ENCODE results near the gene SOX8.
"Not testable (repeated sequence)": the region's sequence is repeated elsewhere in the genome, so short reads cannot be mapped to it uniquely, and the experiment has no call there.

Gene SOX8

GRCh38 chr16:981695-982144, at the start of gene SOX8:
SOX8 (plus strand) TSS chr16:981770; CDS start chr16:981923, 153 bp downstream.
- no peak for DNase-seq

- DNase-seq, result no peak
Observed at GRCh38 chr16:932831-933330, 48.7 kb upstream of the SOX8 start.

DNA sequence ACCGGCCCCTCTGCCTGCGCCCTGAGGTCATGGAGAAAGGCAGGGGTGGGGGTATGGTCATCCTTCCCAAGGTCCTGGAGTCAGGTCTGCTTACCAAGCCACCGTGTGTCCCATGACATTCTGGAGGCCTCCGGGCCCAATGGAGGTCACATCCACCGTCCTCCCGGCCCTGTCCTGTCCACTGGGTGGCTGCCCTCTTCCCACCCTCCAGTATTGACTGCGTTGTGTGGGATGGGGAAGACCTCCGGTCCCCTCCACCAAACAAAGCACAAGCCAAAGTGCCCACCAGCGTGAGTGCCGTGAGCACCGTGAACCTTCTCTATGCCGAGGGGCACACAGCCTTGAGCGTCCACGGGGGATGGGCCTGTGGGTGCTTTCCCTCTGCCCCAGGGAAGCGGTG, 48.0 kb upstream of the SOX8 start:
- DNase-seq, result no peak

DNA sequence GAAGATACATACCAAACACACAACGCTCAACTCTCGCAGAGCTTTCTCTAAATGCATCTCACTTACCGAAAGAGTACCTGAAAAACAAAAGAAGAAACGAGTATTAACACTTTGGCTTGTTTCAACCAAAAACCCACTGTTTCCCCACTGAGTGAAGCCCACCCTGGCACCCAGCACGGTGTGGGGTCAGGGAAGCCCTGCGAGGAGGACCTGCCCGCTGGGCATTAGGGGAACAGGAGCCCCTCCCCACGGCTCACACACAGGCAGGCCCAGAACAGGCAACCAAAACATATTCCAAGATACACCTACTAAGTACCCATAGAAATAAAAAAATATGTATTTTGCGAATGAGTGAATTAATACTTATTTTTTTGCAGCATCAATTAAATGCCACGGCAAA, 47.4 kb upstream of the SOX8 start:
- DNase-seq, result no peak

GRCh38 chr16:935684-936083, 45.9 kb upstream of the SOX8 start:
- no peak for DNase-seq

- DNase-seq, result no peak
Observed at GRCh38 chr16:937311-937710, 44.3 kb upstream of the SOX8 start.

GRCh38 chr16:937723-938122, 43.8 kb upstream of the SOX8 start:
- DNase-seq, result no peak

DNA sequence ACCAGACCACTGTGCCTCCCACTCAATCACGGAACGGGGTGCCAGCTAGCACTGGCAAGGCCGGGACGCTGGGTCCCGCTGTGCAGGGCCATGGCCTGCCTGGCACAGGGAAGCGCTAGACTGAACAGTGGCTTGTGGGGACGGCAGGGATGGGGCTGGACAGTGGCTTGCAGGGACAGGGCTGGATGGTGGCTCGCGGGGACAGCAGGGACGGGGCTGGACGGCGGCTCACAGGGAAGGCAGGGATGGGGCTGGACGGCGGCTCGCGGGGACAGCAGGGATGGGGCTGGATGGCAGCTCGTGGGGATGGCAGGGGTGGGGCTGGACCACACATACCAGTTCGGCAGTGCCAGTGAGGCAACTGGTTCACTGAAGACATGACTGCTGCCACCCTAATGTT, 43.4 kb upstream of the SOX8 start:
- DNase-seq, result no peak

DNA sequence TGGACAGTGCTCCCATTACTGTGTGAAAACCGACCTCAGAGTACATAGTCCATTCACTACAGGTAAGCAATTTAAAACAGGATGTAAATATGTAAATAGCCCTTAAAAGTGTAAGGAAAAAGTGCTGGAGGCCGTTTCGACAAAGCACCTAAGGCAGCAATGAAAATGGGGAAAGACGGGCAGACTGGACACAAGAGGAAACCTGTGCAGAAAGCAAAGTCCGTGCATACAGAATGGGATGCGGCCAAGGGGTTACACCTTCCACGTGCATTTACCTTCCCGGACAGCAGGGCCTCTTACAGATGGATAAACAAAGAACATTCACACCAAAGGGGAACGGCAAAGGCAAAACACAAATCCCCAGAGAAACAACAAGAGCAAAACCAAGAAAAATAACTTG, 42.8 kb upstream of the SOX8 start:
- DNase-seq, result no peak

- DNase-seq, result no peak
Observed at GRCh38 chr16:939311-939710, 42.3 kb upstream of the SOX8 start.

GRCh38 chr16:939941-940340, 41.6 kb upstream of the SOX8 start:
- no peak for DNase-seq

DNA sequence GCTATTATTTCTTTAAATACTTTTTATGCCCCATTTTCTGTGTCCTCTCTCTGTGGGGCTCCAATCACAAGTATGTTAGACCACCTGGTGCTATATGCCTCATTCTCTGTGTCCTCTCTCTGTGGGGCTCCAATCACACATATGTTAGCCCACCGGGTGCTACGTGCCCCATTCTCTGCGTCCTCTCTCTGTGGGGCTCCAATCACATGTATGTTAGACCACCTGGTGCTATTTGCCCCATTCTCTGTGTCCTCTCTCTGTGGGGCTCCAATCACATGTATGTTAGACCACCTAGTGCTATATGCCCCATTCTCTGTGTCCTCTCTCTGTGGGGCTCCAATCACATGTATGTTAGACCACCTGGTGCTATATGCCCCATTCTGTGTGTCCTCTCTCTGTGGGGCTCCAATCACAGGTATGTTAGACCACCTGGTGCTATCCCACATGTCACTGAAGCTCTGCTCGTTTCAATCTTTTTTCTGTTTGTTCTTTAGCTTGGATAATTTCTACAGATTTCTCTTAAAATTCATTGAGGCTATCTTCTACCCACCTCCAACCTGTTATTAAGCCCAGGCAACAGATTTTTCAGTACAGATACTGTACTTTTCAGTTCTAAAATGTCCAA, 39.0 kb upstream of the SOX8 start:
- no peak for DNase-seq

GRCh38 chr16:943971-944370, 37.6 kb upstream of the SOX8 start:
- DNase-seq, result no peak

GRCh38 chr16:945271-946047, 36.1 kb upstream of the SOX8 start:
- DNase-seq, result no peak

DNA sequence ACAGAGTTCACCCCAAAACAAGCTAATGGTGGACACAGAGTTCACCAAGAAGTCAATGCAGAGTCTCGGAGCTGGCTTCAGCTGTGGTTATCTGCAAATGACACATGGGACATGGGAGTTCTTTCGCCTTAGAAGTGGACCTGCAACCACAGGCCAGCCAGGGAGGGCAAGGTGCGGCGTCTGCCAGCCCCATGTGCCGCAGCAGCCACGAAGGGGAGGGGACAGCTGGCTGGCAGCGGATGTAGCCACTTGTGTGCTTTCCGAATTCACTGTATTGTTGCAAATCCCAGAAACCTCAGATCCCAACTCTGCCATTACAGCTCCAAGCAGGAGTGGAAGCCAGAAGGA, 35.5 kb upstream of the SOX8 start:
- no peak for DNase-seq

GRCh38 chr16:947255-947921, 34.2 kb upstream of the SOX8 start:
- DNase-seq, result no peak

- not testable (repeated sequence) for DNase-seq
Observed at GRCh38 chr16:947922-948303, 33.7 kb upstream of the SOX8 start.

DNA sequence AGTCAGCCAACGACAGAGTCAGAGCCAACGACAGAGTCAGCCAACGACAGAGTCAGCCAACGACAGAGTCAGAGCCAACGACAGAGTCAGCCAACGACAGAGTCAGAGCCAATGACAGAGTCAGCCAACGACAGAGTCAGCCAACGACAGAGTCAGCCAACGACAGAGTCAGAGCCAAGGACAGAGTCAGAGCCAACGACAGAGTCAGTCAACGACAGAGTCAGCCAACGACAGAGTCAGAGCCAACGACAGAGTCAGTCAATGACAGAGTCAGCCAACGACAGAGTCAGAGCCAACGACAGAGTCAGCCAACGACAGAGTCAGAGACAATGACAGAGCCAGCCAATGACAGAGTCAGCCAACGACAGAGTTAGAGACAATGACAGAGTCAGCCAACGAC, 32.8 kb upstream of the SOX8 start:
- DNase-seq, result not testable (repeated sequence)

GRCh38 chr16:950733-951573, 30.6 kb upstream of the SOX8 start:
- DNase-seq, result not testable (repeated sequence)

GRCh38 chr16:951660-952301, 29.8 kb upstream of the SOX8 start:
- DNase-seq, result no peak

GRCh38 chr16:952321-952720, 29.2 kb upstream of the SOX8 start:
- no peak for DNase-seq

GRCh38 chr16:953818-954217, 27.8 kb upstream of the SOX8 start:
- DNase-seq, result not testable (repeated sequence)

DNA sequence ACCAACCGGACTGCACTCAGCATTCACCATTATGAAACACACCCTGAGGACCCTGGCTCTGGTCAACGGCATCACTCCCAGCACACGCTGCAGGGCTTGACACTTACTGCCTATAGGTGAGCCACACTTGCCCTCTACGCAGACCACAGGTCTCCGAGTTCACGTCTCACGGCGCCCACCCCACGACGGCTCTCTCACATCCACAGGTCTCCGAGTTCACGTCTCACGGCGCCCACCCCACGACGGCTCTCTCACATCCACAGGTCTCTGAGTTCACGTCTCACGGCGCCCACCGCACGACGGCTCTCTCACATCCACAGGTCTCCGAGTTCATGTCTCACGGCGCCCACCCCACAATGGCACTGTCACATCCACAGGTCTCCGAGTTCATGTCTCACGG, 25.8 kb upstream of the SOX8 start:
- not testable (repeated sequence) for DNase-seq

Data from CD4-positive, alpha-beta T cell treated with Interleukin-12 subunit alpha and Interleukin-12 subunit beta, for 1 hour (primary cell).